Mesendoderm (in vitro differentiated cells): ENCODE data around the gene PTGES3L.
"Not testable (repeated sequence)": the region's sequence is repeated elsewhere in the genome, so short reads cannot be mapped to it uniquely, and the experiment has no call there.

ENCODE experiments used
- DNase-seq: peaks from one replicate; pipeline ENCODE4 v3.0.0; 2013
- H2AK5ac ChIP-seq: 2 replicates; pipeline ENCODE4 v1.6.1; 2013; ENCODE audit warnings: low read length, inconsistent platforms
- H2BK120ac ChIP-seq: 2 replicates; pipeline ENCODE4 v1.6.1; 2013; ENCODE audit warnings: low read depth, mild to moderate bottlenecking, low read length, moderate library complexity, mixed read lengths
- H2BK15ac ChIP-seq: replicated peaks from 2 replicates; pipeline ENCODE4 v1.6.1; 2013; ENCODE audit warnings: low read depth, mild to moderate bottlenecking, moderate library complexity
- H2BK5ac ChIP-seq: 2 replicates; pipeline ENCODE4 v1.6.1; 2013; ENCODE audit warnings: low read length, inconsistent platforms
- H3K18ac ChIP-seq: 2 replicates; pipeline ENCODE4 v1.6.1; 2013; ENCODE audit warnings: mild to moderate bottlenecking, low read length, mixed read lengths
- H3K23ac ChIP-seq: one replicate; pipeline ENCODE4 v1.6.1; 2013; ENCODE audit warnings: low read length
- H3K27ac ChIP-seq: 2 replicates; pipeline ENCODE4 v1.5.1; 2013; ENCODE audit warnings: low read depth, mild to moderate bottlenecking, inconsistent platforms, low read length, moderate library complexity
- H3K27me3 ChIP-seq: 2 replicates; pipeline ENCODE4 v1.6.1; 2013; ENCODE audit warnings: low read length, control low read depth, mild to moderate bottlenecking, inconsistent platforms; ENCODE audit not compliant: insufficient read depth, poor library complexity
- H3K36me3 ChIP-seq: 2 replicates; pipeline ENCODE4 v1.6.1; 2013; ENCODE audit warnings: low read length, inconsistent platforms; ENCODE audit not compliant: control insufficient read depth, insufficient read depth
- H3K4ac ChIP-seq: one replicate; pipeline ENCODE4 v1.6.1; 2013; ENCODE audit warnings: low read depth, mild to moderate bottlenecking, low read length, moderate library complexity
- H3K4me1 ChIP-seq: 2 replicates; pipeline ENCODE4 v1.6.1; 2013; ENCODE audit warnings: low read depth, low read length, inconsistent platforms; ENCODE audit not compliant: control insufficient read depth
- H3K4me2 ChIP-seq: 2 replicates; pipeline ENCODE4 v1.6.1; 2013; ENCODE audit warnings: low read length
- H3K4me3 ChIP-seq: 2 replicates; pipeline ENCODE4 v1.5.1; 2013; ENCODE audit warnings: mild to moderate bottlenecking, low read length
- H3K56ac ChIP-seq: one replicate; pipeline ENCODE4 v1.6.1; 2013; ENCODE audit warnings: low read length
- H3K79me1 ChIP-seq: 2 replicates; pipeline ENCODE4 v1.6.1; 2013; ENCODE audit warnings: low read length, inconsistent platforms
- H3K79me2 ChIP-seq: 2 replicates; pipeline ENCODE4 v1.6.1; 2013; ENCODE audit warnings: mild to moderate bottlenecking, low read length; ENCODE audit not compliant: control insufficient read depth, insufficient read depth
- H3K9ac ChIP-seq: 2 replicates; pipeline ENCODE4 v1.6.1; 2013; ENCODE audit warnings: low read length, inconsistent platforms
- H4K5ac ChIP-seq: one replicate; pipeline ENCODE4 v1.6.1; 2013; ENCODE audit warnings: low read length
- H4K8ac ChIP-seq: one replicate; pipeline ENCODE4 v1.6.1; 2013; ENCODE audit warnings: low read depth, mild to moderate bottlenecking, control low read depth, low read length, moderate library complexity
- WGBS: extraction: QIAGEN DNeasy Blood & Tissue Kit; methylation state at CpG from one replicate; pipeline ENCODE4 v1.1.7; 2013; ENCODE audit warnings: low lambda C conversion rate, missing lambda C conversion rate; ENCODE audit not compliant: insufficient coverage; ENCODE audit errors: extremely low coverage; 5-methylcytosine and 5-hydroxymethylcytosine counted together

The PTGES3L gene

DNA sequence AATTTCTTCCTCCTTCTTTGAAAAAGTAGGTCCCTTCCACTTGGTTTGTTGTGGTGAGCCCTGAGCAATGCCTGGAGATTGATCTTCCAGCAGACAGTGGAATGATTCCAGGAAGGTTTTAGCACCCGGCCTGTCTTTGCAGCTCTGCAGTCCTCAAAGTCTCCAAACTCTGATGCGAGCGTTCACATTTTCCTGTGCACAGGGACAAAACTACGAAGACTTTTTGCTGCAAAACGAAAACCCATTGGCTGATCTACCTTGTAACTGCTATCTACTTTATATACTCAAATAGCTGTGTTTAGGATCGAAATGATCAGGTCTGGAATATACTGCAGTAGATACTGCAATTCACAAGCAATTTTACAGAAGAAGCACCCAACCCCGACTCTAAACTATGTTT lies 57.6 kb downstream of the PTGES3L start:
- Histone ChIP-seq H3K27me3 (no peaks in the 10 kb centered on the region), H2BK5ac (no peak overlapping the region)
- no peak for DNase-seq

GRCh38 chr17:42920922-42921321 lies 59.0 kb downstream of the PTGES3L start:
- Histone ChIP-seq H3K4ac (no peak overlapping the region), H3K4me2 (no peak overlapping the region), H3K79me1 (no peaks in the 10 kb centered on the region), H3K18ac (no peak overlapping the region), H3K4me1 (no peaks in the 10 kb centered on the region), H2AK5ac (no peak overlapping the region), H4K5ac (no peak overlapping the region), H4K8ac (no peak overlapping the region), H3K4me3 (no peak overlapping the region), H3K36me3 (no peaks in the 10 kb centered on the region), H3K79me2 (no peaks in the 10 kb centered on the region), H3K23ac (no peak overlapping the region), H2BK120ac (no peak overlapping the region), H2BK5ac (no peak overlapping the region), H3K27ac (no peak overlapping the region), H3K56ac (no peak overlapping the region), H3K27me3 (no peaks in the 10 kb centered on the region), H3K9ac (no peak overlapping the region), H2BK15ac (no peak overlapping the region)
- DNase-seq, result no peak
- WGBS, result no CpG with 5 or more reads among the region's 3 CpGs

More for the DNA sequence above, 57.6 kb downstream of the PTGES3L start:
- no peak overlapping the region for H3K23ac ChIP-seq
- no peaks in the 10 kb centered on the region for H3K79me1 ChIP-seq
- no peak overlapping the region for H2BK120ac ChIP-seq
- H2BK15ac ChIP-seq, result no peak overlapping the region
- H3K4me1 ChIP-seq, result no peaks in the 10 kb centered on the region
- H2AK5ac ChIP-seq, result no peak overlapping the region
- no peak overlapping the region for H3K27ac ChIP-seq
- no peak overlapping the region for H3K18ac ChIP-seq
- H3K9ac ChIP-seq, result no peak overlapping the region
- no peaks in the 10 kb centered on the region for H3K36me3 ChIP-seq
- WGBS, result no CpG with 5 or more reads among the region's 7 CpGs
- H3K4ac ChIP-seq, result no peak overlapping the region
- H3K79me2 ChIP-seq, result no peaks in the 10 kb centered on the region
- no peak overlapping the region for H4K8ac ChIP-seq
- no peak overlapping the region for H4K5ac ChIP-seq
- no peak overlapping the region for H3K56ac ChIP-seq
- no peak overlapping the region for H3K4me2 ChIP-seq
- no peak overlapping the region for H3K4me3 ChIP-seq

GRCh38 chr17:42920106-42920900 lies 59.6 kb downstream of the PTGES3L start:
- H3K23ac ChIP-seq, result no peak overlapping the region
- H4K5ac ChIP-seq, result no peak overlapping the region
- no peaks in the 10 kb centered on the region for H3K27me3 ChIP-seq

DNA sequence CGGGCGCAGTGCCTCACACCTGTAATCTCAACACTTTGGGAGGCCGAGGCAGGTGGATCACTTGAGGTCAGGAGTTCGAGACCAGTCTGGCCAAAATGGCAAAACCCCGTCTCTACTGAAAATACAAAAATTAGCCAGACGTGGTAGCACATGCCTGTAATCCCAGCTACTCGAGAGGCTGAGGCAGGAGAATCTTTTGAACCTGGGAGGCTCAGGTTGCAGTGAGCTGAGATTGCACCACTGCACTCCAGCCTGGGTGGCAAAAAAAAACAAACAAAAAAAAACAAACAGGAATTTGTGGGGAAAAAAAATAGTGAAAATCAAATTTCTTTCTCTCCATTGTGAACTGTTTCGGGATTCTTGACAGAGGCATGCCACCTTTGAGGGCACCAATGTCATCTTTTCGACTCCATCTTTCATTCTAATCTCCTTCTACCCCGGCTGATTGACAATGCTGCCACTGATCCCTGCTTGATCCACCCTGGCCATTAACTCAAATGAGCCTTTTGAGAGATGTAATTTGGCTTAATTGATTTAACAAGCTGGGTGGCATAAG lies 60.3 kb downstream of the PTGES3L start:
- H3K79me1 ChIP-seq, result not testable (repeated sequence)

More at GRCh38 chr17:42920106-42920900, 59.6 kb downstream of the PTGES3L start:
- no peak for DNase-seq
- no CpG with 5 or more reads among the region's 10 CpGs for WGBS
- no peak overlapping the region for H2AK5ac ChIP-seq
- H3K79me1 ChIP-seq, result no peaks in the 10 kb centered on the region
- H2BK15ac ChIP-seq, result no peak overlapping the region
- no peak overlapping the region for H3K4ac ChIP-seq
- H3K4me3 ChIP-seq, result no peak overlapping the region
- H2BK120ac ChIP-seq, result no peak overlapping the region
- H3K79me2 ChIP-seq, result no peaks in the 10 kb centered on the region
- no peaks in the 10 kb centered on the region for H3K4me1 ChIP-seq
- no peak overlapping the region for H3K9ac ChIP-seq
- no peak overlapping the region for H4K8ac ChIP-seq
- H3K18ac ChIP-seq, result no peak overlapping the region
- no peak overlapping the region for H3K27ac ChIP-seq
- no peak overlapping the region for H2BK5ac ChIP-seq
- H3K36me3 ChIP-seq, result no peaks in the 10 kb centered on the region
- H3K56ac ChIP-seq, result no peak overlapping the region
- no peak overlapping the region for H3K4me2 ChIP-seq

DNA sequence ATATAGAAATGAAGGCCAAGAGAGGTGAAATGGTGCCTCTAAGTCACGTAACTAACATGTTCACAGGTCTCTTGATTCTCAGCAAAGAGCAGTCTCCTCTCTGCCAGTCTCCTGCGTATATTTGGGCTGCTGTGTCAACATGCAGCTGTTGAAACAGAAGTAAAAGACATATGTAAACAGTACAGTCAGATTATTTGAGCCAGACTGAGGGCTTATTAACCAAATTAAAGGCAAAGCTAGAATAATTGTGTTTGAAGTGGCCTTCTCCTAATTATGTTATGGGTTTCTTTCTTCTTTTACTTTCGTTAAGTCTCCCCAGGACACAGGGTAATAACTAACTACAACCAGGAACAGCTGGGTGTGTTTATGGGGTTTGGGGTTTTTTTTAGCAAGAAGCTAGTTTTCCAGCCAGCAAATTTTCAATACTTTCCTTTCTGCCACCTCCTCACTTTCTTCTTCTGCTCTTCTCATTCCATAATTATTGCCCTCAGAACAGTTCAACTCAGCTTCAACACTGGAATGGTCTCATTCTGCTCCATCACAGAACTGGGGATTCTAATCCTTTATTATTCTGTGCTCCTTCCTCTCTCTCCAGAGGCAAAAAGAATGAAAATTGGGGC lies 60.9 kb downstream of the PTGES3L start:
- Histone ChIP-seq H2BK15ac (no peak overlapping the region), H4K8ac (no peak overlapping the region)

More for the DNA sequence above, 60.3 kb downstream of the PTGES3L start:
- not testable (repeated sequence) for H3K56ac ChIP-seq, H3K27ac ChIP-seq, H2BK15ac ChIP-seq, DNase-seq, H4K8ac ChIP-seq, H4K5ac ChIP-seq, H3K23ac ChIP-seq, H2BK120ac ChIP-seq, H3K18ac ChIP-seq, H2AK5ac ChIP-seq, H3K4me2 ChIP-seq, H2BK5ac ChIP-seq, H3K9ac ChIP-seq, H3K36me3 ChIP-seq, H3K79me2 ChIP-seq, H3K27me3 ChIP-seq, H3K4me1 ChIP-seq, H3K4me3 ChIP-seq, H3K4ac ChIP-seq
- no CpG with 5 or more reads among the region's 10 CpGs for WGBS

More for the DNA sequence above, 60.9 kb downstream of the PTGES3L start:
- Histone ChIP-seq H3K4me1 (no peaks in the 10 kb centered on the region), H3K18ac (no peak overlapping the region), H3K56ac (no peak overlapping the region), H3K4me3 (no peak overlapping the region), H3K79me2 (no peaks in the 10 kb centered on the region), H3K79me1 (no peaks in the 10 kb centered on the region), H2BK120ac (no peak overlapping the region), H3K27me3 (no peaks in the 10 kb centered on the region), H3K36me3 (no peaks in the 10 kb centered on the region), H2BK5ac (no peak overlapping the region), H3K9ac (no peak overlapping the region), H4K5ac (no peak overlapping the region), H3K4ac (no peak overlapping the region), H3K23ac (no peak overlapping the region), H2AK5ac (no peak overlapping the region), H3K4me2 (no peak overlapping the region), H3K27ac (no peak overlapping the region)
- no peak for DNase-seq
- whole genome bisulfite sequencing, result no CpG with 5 or more reads among the region's 3 CpGs
